WTC11 (cell line): Measurements from ENCODE around the gene ELAVL1. TPM values are rescaled to one million over a fixed set of nuclear protein-coding genes. Genes with fewer than 3 reads are reported as not detected.
A peak's percentile ranks its signal among the peaks of the same experiment; 100 is the strongest.

Experiments used
- ATF1 ChIP-seq: sonication (generic); formaldehyde crosslinking; IDR thresholded peaks from 2 replicates; pipeline ENCODE4 v1.8.1; 2023; ENCODE audit warnings: mild to moderate bottlenecking, moderate library complexity, missing genetic modification reagents
- CBFB ChIP-seq: sonication (generic); formaldehyde crosslinking; IDR thresholded peaks from 2 replicates; pipeline ENCODE4 v1.8.1; 2022; ENCODE audit warnings: mild to moderate bottlenecking, low read depth, missing genetic modification reagents
- ELF4 ChIP-seq: sonication (generic); formaldehyde crosslinking; IDR thresholded peaks from 2 replicates; pipeline ENCODE4 v1.8.1; 2022; ENCODE audit warnings: low read depth, mild to moderate bottlenecking, moderate library complexity, missing genetic modification reagents
- ESRRA ChIP-seq: sonication (generic); formaldehyde crosslinking; IDR thresholded peaks from 2 replicates; pipeline ENCODE4 v1.8.1; 2022; ENCODE audit warnings: mild to moderate bottlenecking, missing genetic modification reagents, borderline replicate concordance
- ETV6 ChIP-seq: sonication (generic); formaldehyde crosslinking; IDR thresholded peaks from 2 replicates; pipeline ENCODE4 v1.8.1; 2022; ENCODE audit warnings: mild to moderate bottlenecking, missing genetic modification reagents
- FOXK1 ChIP-seq: sonication (generic); formaldehyde crosslinking; IDR thresholded peaks from 2 replicates; pipeline ENCODE4 v1.8.0; 2022; ENCODE audit warnings: mild to moderate bottlenecking, moderate library complexity, missing genetic modification reagents
- GABPB1 ChIP-seq: sonication (generic); formaldehyde crosslinking; IDR thresholded peaks from 2 replicates; pipeline ENCODE4 v1.8.1; 2023; ENCODE audit warnings: mild to moderate bottlenecking, missing genetic modification reagents
- MYBL2 ChIP-seq: sonication (generic); formaldehyde crosslinking; IDR thresholded peaks from 2 replicates; pipeline ENCODE4 v1.8.1; 2023; ENCODE audit warnings: mild to moderate bottlenecking, moderate library complexity, missing genetic modification reagents
- NR1H2 ChIP-seq: sonication (generic); formaldehyde crosslinking; IDR thresholded peaks from 2 replicates; pipeline ENCODE4 v1.9.0; 2021; ENCODE audit warnings: mild to moderate bottlenecking, moderate library complexity, missing genetic modification reagents
- SMAD3 ChIP-seq: sonication (generic); formaldehyde crosslinking; IDR thresholded peaks from 2 replicates; pipeline ENCODE4 v1.8.0; 2022; ENCODE audit warnings: missing genetic modification reagents, mild to moderate bottlenecking, borderline replicate concordance
- SP1 ChIP-seq: sonication (generic); formaldehyde crosslinking; conservative IDR thresholded peaks from 2 replicates; pipeline ENCODE4 v1.8.1; 2022; ENCODE audit warnings: missing genetic modification reagents
- TEAD4 ChIP-seq: sonication (generic); formaldehyde crosslinking; IDR thresholded peaks from 2 replicates; pipeline ENCODE4 v1.8.0; 2022; ENCODE audit warnings: mild to moderate bottlenecking, missing genetic modification reagents
- ZBTB21 ChIP-seq: sonication (generic); formaldehyde crosslinking; IDR thresholded peaks from 2 replicates; pipeline ENCODE4 v1.8.1; 2023; ENCODE audit warnings: mild to moderate bottlenecking, missing genetic modification reagents, borderline replicate concordance
- ZNF219 ChIP-seq: sonication (generic); formaldehyde crosslinking; IDR thresholded peaks from 2 replicates; pipeline ENCODE4 v1.8.0; 2023; ENCODE audit warnings: missing genetic modification reagents, mild to moderate bottlenecking, borderline replicate concordance
- ZNF317 ChIP-seq: sonication (generic); formaldehyde crosslinking; IDR thresholded peaks from 2 replicates; pipeline ENCODE4 v1.8.1; 2023; ENCODE audit warnings: low read depth, mild to moderate bottlenecking, moderate library complexity, missing genetic modification reagents, borderline replicate concordance
- total RNA-seq: library from RNA; stranded (reverse); gene quantifications from 3 replicates; pipeline ENCODE4 v1.2.3, GENCODE V29; 2021
- TF ChIP-seq, protein P1 (sequence below): sonication (generic); formaldehyde crosslinking; IDR thresholded peaks from 2 replicates; pipeline ENCODE4 v1.8.0; 2023; ENCODE audit warnings: missing genetic modification reagents, mild to moderate bottlenecking, borderline replicate concordance
- TF ChIP-seq, protein P2 (sequence below): fragments of 250-450 bp; sonication (Bioruptor Pico); IDR thresholded peaks from 2 replicates; pipeline ENCODE4 v2.1.2; 2022; ENCODE audit warnings: mild to moderate bottlenecking, moderate library complexity
- TF ChIP-seq, protein P3 (sequence below): sonication (generic); formaldehyde crosslinking; conservative IDR thresholded peaks from 2 replicates; pipeline ENCODE4 v1.8.1; 2022; ENCODE audit warnings: mild to moderate bottlenecking, missing genetic modification reagents
- TF ChIP-seq, protein P4 (sequence below): fragments of 250-450 bp; sonication (Bioruptor Pico); IDR thresholded peaks from 2 replicates; pipeline ENCODE4 v1.9.0; 2021; ENCODE audit warnings: mild to moderate bottlenecking, borderline replicate concordance
- TF ChIP-seq, protein P5 (sequence below): fragments of 250-450 bp; sonication (Bioruptor Pico); IDR thresholded peaks from 2 replicates; pipeline ENCODE4 v1.9.0; 2021; ENCODE audit warnings: mild to moderate bottlenecking
- TF ChIP-seq, protein P6 (sequence below): sonication (generic); formaldehyde crosslinking; IDR thresholded peaks from 2 replicates; pipeline ENCODE4 v1.8.1; 2022; ENCODE audit warnings: mild to moderate bottlenecking, moderate library complexity, missing genetic modification reagents
- TF ChIP-seq, protein P7 (sequence below): sonication (generic); formaldehyde crosslinking; IDR thresholded peaks from 2 replicates; pipeline ENCODE4 v1.8.1; 2022; ENCODE audit warnings: low read depth, missing genetic modification reagents, borderline replicate concordance
- TF ChIP-seq, protein P8 (sequence below): sonication (generic); formaldehyde crosslinking; IDR thresholded peaks from 2 replicates; pipeline ENCODE4 v1.8.1; 2022; ENCODE audit warnings: low read depth, mild to moderate bottlenecking, moderate library complexity, missing genetic modification reagents, borderline replicate concordance

The ELAVL1 gene
- total RNA-seq, 1 experiment from 2014 or later = 160 TPM

DNA sequence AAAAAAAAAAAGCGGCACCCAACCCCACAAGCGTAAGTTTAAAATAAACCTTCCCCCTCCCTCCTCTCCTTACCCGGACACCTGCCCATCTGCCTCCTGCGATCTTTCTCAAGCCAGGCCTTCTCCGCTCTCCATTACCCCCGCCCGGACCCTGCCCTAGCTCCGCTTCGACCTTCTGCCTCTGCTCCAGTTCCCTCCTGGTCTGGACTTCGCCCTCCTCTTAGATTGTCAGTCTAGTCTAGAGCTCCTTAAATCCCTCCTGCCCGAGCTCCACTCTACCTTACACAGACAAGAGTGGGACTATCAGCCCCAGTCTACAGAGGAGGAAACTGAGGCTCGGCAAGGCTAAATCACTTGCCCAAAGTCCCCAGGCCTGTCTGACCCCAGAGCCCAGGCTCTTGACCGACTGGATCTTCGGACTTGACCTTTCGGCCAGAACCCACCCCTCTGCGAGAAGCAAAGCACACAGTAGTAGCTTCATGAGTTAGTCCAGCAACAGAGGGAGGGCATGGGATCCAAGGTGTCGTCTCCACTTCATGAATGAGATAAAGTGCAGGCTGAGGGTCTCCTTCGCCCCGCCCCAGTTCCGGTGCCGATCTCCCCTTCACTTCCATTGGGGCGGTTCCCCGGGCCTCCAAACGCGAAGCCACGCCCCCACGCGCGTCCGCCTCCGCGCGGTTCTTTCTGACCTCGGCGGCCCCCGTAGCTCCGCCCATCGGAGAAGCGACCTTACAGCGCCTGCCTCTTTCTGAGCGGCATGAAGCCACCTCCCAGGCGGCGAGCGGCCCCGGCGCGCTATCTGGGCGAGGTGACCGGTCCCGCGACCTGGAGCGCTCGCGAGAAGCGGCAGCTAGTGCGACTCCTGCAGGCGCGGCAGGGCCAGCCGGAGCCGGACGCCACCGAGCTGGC is 85.6 kb downstream of the ELAVL1 start, which contains the start of gene SNAPC2 (continued):
- TF ChIP-seq, protein P1, sequence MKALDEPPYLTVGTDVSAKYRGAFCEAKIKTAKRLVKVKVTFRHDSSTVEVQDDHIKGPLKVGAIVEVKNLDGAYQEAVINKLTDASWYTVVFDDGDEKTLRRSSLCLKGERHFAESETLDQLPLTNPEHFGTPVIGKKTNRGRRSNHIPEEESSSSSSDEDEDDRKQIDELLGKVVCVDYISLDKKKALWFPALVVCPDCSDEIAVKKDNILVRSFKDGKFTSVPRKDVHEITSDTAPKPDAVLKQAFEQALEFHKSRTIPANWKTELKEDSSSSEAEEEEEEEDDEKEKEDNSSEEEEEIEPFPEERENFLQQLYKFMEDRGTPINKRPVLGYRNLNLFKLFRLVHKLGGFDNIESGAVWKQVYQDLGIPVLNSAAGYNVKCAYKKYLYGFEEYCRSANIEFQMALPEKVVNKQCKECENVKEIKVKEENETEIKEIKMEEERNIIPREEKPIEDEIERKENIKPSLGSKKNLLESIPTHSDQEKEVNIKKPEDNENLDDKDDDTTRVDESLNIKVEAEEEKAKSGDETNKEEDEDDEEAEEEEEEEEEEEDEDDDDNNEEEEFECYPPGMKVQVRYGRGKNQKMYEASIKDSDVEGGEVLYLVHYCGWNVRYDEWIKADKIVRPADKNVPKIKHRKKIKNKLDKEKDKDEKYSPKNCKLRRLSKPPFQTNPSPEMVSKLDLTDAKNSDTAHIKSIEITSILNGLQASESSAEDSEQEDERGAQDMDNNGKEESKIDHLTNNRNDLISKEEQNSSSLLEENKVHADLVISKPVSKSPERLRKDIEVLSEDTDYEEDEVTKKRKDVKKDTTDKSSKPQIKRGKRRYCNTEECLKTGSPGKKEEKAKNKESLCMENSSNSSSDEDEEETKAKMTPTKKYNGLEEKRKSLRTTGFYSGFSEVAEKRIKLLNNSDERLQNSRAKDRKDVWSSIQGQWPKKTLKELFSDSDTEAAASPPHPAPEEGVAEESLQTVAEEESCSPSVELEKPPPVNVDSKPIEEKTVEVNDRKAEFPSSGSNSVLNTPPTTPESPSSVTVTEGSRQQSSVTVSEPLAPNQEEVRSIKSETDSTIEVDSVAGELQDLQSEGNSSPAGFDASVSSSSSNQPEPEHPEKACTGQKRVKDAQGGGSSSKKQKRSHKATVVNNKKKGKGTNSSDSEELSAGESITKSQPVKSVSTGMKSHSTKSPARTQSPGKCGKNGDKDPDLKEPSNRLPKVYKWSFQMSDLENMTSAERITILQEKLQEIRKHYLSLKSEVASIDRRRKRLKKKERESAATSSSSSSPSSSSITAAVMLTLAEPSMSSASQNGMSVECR (CRISPR knock-in tag) = 0 out of 2 replicates have a peak, but pooled peaks have one; percentile 7
- TF ChIP-seq FOXK1 (peak; percentile 38; the same call in 1 of the 2 replicates), ZBTB21 (CRISPR knock-in tag) (peak; percentile 91), ZNF219 (CRISPR knock-in tag) (no peak), ATF1 (CRISPR knock-in tag) (no peak), ELF4 (CRISPR knock-in tag) (no peak), CBFB (0 out of 2 replicates have a peak, but pooled peaks have one; percentile 68), GABPB1 (CRISPR knock-in tag) (no peak), NR1H2 (CRISPR knock-in tag) (no peak), ZNF317 (CRISPR knock-in tag) (no peak), TEAD4 (no peak), ESRRA (CRISPR knock-in tag) (no peak), SMAD3 (CRISPR knock-in tag) (no peak), ETV6 (no peak), MYBL2 (CRISPR knock-in tag) (no peak), SP1 (CRISPR knock-in tag) (peak; percentile 99)
- TF ChIP-seq, protein P2, sequence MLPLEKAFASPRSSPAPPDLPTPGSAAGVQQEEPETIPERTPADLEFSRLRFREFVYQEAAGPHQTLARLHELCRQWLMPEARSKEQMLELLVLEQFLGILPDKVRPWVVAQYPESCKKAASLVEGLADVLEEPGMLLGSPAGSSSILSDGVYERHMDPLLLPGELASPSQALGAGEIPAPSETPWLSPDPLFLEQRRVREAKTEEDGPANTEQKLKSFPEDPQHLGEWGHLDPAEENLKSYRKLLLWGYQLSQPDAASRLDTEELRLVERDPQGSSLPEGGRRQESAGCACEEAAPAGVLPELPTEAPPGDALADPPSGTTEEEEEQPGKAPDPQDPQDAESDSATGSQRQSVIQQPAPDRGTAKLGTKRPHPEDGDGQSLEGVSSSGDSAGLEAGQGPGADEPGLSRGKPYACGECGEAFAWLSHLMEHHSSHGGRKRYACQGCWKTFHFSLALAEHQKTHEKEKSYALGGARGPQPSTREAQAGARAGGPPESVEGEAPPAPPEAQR = no peak
- TF ChIP-seq, protein P3, sequence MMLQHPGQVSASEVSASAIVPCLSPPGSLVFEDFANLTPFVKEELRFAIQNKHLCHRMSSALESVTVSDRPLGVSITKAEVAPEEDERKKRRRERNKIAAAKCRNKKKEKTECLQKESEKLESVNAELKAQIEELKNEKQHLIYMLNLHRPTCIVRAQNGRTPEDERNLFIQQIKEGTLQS (CRISPR knock-in tag) = no peak
- TF ChIP-seq, protein P4, sequence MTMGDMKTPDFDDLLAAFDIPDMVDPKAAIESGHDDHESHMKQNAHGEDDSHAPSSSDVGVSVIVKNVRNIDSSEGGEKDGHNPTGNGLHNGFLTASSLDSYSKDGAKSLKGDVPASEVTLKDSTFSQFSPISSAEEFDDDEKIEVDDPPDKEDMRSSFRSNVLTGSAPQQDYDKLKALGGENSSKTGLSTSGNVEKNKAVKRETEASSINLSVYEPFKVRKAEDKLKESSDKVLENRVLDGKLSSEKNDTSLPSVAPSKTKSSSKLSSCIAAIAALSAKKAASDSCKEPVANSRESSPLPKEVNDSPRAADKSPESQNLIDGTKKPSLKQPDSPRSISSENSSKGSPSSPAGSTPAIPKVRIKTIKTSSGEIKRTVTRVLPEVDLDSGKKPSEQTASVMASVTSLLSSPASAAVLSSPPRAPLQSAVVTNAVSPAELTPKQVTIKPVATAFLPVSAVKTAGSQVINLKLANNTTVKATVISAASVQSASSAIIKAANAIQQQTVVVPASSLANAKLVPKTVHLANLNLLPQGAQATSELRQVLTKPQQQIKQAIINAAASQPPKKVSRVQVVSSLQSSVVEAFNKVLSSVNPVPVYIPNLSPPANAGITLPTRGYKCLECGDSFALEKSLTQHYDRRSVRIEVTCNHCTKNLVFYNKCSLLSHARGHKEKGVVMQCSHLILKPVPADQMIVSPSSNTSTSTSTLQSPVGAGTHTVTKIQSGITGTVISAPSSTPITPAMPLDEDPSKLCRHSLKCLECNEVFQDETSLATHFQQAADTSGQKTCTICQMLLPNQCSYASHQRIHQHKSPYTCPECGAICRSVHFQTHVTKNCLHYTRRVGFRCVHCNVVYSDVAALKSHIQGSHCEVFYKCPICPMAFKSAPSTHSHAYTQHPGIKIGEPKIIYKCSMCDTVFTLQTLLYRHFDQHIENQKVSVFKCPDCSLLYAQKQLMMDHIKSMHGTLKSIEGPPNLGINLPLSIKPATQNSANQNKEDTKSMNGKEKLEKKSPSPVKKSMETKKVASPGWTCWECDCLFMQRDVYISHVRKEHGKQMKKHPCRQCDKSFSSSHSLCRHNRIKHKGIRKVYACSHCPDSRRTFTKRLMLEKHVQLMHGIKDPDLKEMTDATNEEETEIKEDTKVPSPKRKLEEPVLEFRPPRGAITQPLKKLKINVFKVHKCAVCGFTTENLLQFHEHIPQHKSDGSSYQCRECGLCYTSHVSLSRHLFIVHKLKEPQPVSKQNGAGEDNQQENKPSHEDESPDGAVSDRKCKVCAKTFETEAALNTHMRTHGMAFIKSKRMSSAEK (CRISPR knock-in tag) = no peak
- TF ChIP-seq, protein P5, sequence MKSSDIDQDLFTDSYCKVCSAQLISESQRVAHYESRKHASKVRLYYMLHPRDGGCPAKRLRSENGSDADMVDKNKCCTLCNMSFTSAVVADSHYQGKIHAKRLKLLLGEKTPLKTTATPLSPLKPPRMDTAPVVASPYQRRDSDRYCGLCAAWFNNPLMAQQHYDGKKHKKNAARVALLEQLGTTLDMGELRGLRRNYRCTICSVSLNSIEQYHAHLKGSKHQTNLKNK (CRISPR knock-in tag) = no peak
- TF ChIP-seq, protein P6, sequence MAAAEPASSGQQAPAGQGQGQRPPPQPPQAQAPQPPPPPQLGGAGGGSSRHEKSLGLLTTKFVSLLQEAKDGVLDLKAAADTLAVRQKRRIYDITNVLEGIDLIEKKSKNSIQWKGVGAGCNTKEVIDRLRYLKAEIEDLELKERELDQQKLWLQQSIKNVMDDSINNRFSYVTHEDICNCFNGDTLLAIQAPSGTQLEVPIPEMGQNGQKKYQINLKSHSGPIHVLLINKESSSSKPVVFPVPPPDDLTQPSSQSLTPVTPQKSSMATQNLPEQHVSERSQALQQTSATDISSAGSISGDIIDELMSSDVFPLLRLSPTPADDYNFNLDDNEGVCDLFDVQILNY (CRISPR knock-in tag) = no peak
- TF ChIP-seq, protein P7, sequence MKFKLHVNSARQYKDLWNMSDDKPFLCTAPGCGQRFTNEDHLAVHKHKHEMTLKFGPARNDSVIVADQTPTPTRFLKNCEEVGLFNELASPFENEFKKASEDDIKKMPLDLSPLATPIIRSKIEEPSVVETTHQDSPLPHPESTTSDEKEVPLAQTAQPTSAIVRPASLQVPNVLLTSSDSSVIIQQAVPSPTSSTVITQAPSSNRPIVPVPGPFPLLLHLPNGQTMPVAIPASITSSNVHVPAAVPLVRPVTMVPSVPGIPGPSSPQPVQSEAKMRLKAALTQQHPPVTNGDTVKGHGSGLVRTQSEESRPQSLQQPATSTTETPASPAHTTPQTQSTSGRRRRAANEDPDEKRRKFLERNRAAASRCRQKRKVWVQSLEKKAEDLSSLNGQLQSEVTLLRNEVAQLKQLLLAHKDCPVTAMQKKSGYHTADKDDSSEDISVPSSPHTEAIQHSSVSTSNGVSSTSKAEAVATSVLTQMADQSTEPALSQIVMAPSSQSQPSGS (CRISPR knock-in tag) = no peak
- TF ChIP-seq, protein P8, sequence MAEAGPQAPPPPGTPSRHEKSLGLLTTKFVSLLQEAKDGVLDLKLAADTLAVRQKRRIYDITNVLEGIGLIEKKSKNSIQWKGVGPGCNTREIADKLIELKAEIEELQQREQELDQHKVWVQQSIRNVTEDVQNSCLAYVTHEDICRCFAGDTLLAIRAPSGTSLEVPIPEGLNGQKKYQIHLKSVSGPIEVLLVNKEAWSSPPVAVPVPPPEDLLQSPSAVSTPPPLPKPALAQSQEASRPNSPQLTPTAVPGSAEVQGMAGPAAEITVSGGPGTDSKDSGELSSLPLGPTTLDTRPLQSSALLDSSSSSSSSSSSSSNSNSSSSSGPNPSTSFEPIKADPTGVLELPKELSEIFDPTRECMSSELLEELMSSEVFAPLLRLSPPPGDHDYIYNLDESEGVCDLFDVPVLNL (CRISPR knock-in tag) = no peak
